Activated naive CD4-positive, alpha-beta T cell treated with anti-CD3 and anti-CD28 coated beads, Interleukin-2, amount 50 U/mL, for 72 hours (primary cell): ENCODE measurements around the gene TRAPPC13. TPM values are rescaled to one million over a fixed set of nuclear protein-coding genes. Genes with fewer than 3 reads are reported as not detected.
"Not testable (repeated sequence)": the region's sequence is repeated elsewhere in the genome, so short reads cannot be mapped to it uniquely, and the experiment has no call there.

Experiments used
- ATAC-seq, 2 donors: fragments of 150-1000 bp; cut with Tn5 transposase; 2 replicates each; pipeline ENCODE4 v1.10.0; 2021; ENCODE audit warnings: mild to moderate bottlenecking in 2 of 2, moderate library complexity in 2 of 2
- DNase-seq, 2 donors: peaks; one replicate each; pipeline ENCODE4 v3.0.0; 2021 to 2022; ENCODE audit warnings: low spot score in 2 of 2
- H3K27ac Mint-ChIP-seq, 2 donors: one replicate each; pipeline ENCODE4 v1.8.0; 2022; ENCODE audit warnings: mild to moderate bottlenecking in 2 of 2, mixed read lengths in 2 of 2
- H3K36me3 Mint-ChIP-seq, 2 donors: one replicate each; pipeline ENCODE4 v1.8.0; 2022; ENCODE audit warnings: mixed read lengths in 2 of 2
- H3K9me3 Mint-ChIP-seq, 2 donors: one replicate each; pipeline ENCODE4 v1.8.0; 2022; ENCODE audit warnings: mixed read lengths in 2 of 2
- total RNA-seq, 2 donors: library from RNA; stranded (reverse); gene quantifications; one replicate each; pipeline ENCODE4 v1.2.3, GENCODE V29; 2022

The TRAPPC13 gene, protein sequence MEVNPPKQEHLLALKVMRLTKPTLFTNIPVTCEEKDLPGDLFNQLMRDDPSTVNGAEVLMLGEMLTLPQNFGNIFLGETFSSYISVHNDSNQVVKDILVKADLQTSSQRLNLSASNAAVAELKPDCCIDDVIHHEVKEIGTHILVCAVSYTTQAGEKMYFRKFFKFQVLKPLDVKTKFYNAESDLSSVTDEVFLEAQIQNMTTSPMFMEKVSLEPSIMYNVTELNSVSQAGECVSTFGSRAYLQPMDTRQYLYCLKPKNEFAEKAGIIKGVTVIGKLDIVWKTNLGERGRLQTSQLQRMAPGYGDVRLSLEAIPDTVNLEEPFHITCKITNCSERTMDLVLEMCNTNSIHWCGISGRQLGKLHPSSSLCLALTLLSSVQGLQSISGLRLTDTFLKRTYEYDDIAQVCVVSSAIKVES
- total RNA-seq = 10 to 100 TPM; 17.8 to 39.8 TPM

DNA sequence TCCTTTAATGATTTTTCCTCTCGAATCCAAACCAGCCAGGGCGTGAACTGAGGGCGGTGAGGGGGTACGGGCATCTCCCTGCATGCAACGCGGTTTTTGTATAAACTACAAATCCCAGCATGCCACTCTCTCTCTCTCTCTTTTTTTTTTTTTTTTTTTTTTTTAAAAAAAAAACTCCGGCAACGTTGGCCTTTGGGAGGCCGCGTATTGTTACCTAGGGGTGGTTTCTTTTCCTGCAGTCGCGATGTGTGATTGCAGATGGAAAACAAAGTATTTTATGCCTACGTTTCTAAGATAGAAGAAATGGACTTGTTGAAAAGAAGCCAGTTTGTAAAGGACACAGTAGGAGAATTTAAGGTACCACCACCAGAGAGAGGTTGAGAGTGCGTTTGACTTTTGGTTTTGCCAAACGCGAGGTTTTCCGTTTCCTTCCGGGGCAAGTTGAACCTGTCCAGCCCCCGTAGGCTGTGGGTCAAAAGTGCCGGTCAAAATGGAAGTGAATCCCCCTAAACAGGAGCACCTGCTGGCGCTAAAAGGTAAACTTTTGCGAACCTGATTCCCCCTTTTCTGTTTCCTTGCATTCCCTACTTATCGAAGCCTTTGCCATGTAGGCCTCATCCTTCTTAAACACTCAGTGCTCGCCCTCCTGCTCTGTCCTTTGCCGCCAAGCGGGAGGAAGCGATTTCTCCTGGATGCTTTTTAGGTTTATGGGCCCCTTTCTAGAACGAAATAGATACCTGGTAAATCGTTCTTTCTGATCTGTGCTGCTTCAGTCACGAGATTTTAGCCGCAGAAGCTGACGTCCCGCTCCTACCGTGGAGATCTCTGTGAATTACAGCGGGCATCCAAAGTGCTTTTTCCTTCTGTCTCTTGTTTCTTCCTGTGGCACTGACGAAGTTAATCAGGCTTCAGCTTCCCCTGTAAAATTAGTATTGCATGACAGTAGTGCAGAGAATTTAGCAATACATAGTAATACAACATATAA is at the start of gene TRAPPC13, which contains the start of gene SHLD3:
Gene TRAPPC13, plus strand, starts transcription at position 457 of the 985 bp plus-strand sequence. Its CDS starts 34 bp downstream, at position 491.
Gene SHLD3, plus strand, starts transcription at position 457 of the 985 bp plus-strand sequence. CDS start 4,561 bp downstream, outside the sequence.
- Mint-ChIP-seq H3K27ac (peak within 1 kb of the TSS; percentile 92 to 98), H3K36me3 (peaks cover 17 to 21% of the 10 kb centered on the region in 2 donors), H3K9me3 (no peaks in the 10 kb centered on the region)
- peak; percentile 73 to 84 for ATAC-seq
- DNase-seq = peak; percentile 74 to 77

DNA sequence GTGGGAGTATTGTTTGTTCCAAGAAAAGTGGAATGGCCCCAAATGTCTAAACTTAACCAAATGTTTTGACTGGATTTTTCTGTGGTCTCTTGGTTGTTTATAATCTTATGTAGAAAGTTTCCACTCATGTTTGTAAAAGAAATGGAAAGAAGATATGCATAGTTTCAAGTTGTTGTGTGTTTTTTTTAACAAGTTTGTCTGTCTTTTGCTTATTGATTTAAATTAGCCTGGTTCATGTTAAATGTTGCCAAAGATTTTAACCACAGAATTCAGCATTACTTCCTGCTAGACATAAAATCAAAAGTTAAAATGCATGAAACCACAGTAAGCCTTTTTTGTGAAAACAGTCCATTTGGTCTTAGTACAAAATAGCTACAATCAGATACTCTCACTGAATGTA is 47.7 kb upstream of the TRAPPC13 start:
- DNase-seq (no peak), ATAC-seq (no peak)
- Mint-ChIP-seq H3K36me3 (peaks cover 14 to 22% of the 10 kb centered on the region in 2 donors), H3K27ac (no peak overlapping the region), H3K9me3 (no peaks in the 10 kb centered on the region)

DNA sequence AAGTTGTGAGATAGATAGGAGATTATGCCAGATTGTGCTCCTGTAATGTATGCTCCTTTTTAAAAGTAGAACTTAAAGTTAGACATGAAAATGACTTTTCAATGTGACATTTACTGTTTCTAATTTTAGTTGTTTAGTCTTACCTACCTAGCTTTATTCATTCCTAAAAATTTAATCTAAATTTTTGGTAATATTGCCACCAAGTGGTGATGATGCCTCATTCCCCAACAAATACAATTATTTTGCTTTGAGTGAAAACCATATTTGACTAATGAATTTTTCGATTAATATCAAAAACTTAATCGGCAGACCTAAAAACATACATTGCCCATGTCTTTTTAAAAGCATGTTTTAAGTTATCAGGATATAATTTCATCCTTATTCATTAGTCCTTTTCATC is 36.1 kb upstream of the TRAPPC13 start:
- H3K9me3 Mint-ChIP-seq = no peaks in the 10 kb centered on the region
- H3K27ac Mint-ChIP-seq = no peak overlapping the region
- ATAC-seq (no peak), DNase-seq (no peak)
- peaks cover 7 to 8% of the 10 kb centered on the region in 2 donors for H3K36me3 Mint-ChIP-seq

DNA sequence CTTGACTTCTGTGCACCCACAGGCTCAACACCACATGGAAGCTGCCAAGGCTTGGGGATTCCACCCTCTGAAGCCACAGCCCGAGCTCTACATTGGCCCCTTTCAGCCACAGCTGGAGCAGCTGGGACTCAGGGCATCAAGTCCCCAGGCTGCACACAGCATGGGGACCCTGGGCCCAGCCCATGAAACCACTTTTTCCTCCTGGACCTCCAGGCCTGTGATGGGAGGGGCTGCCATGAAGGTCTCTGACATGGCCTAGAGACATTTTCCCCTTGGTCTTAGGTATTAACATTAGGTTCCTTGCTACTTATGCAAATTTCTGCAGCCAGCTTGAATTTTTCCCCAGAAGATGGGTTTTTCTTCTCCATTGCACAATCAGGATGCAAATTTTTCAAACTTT is 23.1 kb upstream of the TRAPPC13 start:
- not testable (repeated sequence) for DNase-seq, ATAC-seq, H3K27ac Mint-ChIP-seq
- Mint-ChIP-seq H3K9me3 (peaks cover 9 to 12% of the 10 kb centered on the region in 2 donors), H3K36me3 (peaks cover 29 to 38% of the 10 kb centered on the region in 2 donors)

DNA sequence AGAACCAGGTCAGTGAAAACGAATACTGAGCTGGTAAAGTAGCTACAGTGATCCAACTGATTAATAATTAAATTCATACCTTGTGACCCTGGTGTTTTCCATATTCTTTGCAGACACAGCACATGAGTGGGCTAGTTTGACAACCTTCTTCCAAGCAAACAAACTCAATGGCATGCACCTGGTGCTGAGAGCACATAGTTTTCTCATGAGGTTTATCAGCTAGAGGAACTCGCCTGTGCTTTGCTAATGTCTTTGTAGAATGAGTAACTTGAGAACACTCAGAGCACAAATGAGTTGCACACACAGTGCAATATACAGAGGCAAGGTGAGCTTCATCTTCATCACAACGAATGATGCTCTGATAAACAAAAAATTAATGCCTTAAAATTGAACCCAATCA is 13.3 kb upstream of the TRAPPC13 start:
- no peaks in the 10 kb centered on the region for H3K9me3 Mint-ChIP-seq
- DNase-seq = no peak
- peaks cover 0 to 8% of the 10 kb centered on the region in 2 donors for H3K36me3 Mint-ChIP-seq
- no peak for ATAC-seq
- H3K27ac Mint-ChIP-seq = no peak overlapping the region

DNA sequence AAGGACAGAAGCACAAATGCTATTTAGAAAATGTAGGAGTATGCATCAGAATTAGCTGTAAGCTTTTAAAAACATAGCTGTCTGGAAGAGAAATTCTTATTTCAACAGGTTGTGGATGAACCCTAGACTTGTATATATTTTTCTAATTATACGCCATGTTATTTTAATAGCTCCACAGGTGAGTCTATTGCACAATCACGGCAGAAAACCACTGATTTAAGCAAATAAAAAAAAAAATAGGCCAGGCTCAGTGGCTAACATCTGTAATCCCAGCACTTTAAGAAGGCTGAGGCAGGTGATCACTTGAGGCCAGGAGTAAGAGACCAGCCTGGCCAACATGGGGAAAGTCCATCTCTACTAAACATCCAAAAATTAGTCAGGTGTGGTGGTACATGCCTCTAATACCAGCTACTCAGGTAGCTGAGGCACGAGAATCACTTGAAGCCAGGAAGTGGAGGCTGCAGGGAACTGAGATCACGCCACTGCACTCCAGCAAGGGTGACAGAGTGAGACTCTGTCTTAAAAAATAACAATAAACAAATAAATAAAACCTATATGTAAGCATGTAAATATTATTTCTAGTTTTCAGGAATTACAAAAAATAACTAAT is 12.4 kb upstream of the TRAPPC13 start:
- Mint-ChIP-seq H3K36me3 (peaks cover 0 to 8% of the 10 kb centered on the region in 2 donors), H3K9me3 (no peaks in the 10 kb centered on the region), H3K27ac (no peak overlapping the region)
- ATAC-seq (no peak), DNase-seq (no peak)

DNA sequence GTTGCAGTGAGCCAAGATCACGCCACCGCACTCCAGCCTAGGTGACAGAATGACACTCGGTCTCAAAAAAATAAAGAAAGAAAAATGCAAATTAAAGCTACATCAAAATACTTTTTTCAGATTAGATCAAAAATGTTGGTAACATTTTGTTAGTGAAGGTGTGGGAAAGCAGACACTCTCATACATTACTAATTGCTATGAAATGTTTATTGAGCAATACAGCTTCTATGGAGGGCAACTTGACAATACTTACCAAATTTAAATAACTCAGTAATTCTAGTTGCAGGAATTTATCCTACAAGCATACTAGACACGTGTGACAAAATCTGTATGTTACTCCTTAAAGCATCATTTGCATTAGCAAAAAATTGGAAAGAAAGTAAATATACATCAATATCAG is 4.8 kb upstream of the TRAPPC13 start:
- H3K36me3 Mint-ChIP-seq = peaks cover 2 to 12% of the 10 kb centered on the region in 2 donors
- ATAC-seq (no peak), DNase-seq (no peak)
- peak overlapping the region in 1 of 2 donors; percentile 14 for H3K27ac Mint-ChIP-seq
- no peaks in the 10 kb centered on the region for H3K9me3 Mint-ChIP-seq

DNA sequence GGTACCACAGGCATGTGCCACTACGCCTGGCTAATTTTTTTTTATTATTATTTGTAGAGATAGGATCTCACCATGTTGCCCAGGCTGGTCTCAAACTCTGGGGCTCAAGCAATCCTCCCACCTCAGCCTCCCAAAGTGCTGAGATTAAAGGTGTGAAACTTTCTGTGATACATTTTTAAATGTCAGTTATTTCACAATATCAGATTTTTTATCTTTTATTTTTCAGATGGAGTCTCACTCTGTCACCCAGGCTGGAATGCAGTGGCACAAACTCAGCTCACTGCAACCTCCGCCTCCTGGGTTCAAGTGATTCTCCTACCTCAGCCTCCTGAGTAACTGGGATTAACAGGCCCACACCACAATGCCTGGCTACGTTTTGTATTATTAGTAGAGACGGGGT is 2.9 kb upstream of the TRAPPC13 start:
- not testable (repeated sequence) for DNase-seq, ATAC-seq, H3K27ac Mint-ChIP-seq, H3K9me3 Mint-ChIP-seq
- H3K36me3 Mint-ChIP-seq = peaks cover 6 to 17% of the 10 kb centered on the region in 2 donors

DNA sequence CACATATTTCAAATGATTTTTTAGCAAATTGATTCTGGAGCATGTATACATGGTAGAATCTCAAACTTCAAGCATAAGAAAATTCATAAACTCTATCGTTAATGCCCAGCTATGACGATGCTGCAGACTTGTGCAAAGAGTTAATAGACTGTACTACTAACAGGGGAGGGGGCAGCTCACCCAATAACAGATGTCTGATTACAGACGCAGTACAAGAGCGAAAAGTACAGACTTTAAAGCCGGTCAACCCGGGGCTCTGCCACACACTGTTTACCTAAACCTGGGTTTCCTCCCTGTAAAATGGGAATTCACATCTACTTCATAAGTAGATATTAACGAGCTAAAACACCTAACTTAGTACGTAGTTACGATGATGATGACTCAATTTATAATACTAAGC is 1.3 kb upstream of the TRAPPC13 start:
- H3K36me3 Mint-ChIP-seq = peaks cover 15 to 17% of the 10 kb centered on the region in 2 donors
- peak overlapping the region; percentile 92 to 98 for H3K27ac Mint-ChIP-seq
- no peak for DNase-seq
- H3K9me3 Mint-ChIP-seq = no peaks in the 10 kb centered on the region
- no peak for ATAC-seq

DNA sequence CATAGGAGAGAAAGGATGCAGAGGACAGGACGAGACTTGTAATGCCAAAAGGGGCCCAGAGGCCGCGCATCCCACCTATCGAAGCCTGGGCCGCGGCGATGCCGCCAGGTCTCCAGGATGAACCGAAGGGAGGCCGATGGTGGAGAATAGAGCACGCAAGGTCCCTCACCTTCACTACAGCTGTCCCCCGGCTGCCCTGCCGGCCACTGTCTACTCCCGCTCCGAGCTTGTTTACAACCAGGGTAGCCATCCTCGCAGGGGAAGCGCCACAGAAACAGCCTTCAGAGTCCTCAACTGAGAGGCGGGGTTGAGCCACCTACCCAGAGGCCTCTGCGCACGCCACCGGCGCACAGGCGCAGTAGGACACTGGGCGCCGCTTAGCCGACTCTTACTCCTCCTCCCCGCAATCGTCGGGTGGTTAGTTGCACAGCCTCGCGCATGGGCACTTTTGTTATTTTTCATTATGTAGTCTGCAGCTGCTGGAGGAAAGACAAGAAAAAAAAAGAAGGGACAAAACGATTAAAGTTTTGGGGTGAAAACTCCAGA is 729 bp upstream of the TRAPPC13 start, which contains the start of gene TRIM23:
Gene TRIM23, minus strand, starts transcription at position 309 of the 546 bp plus-strand sequence. Its CDS starts 59 bp downstream, at position 250.
- ATAC-seq = peak; percentile 97 to 99
- no peaks in the 10 kb centered on the region for H3K9me3 Mint-ChIP-seq
- H3K36me3 Mint-ChIP-seq = peaks cover 15 to 17% of the 10 kb centered on the region in 2 donors
- DNase-seq = peak; percentile 84 to 93
- peak within 1 kb of the TSS; percentile 92 to 98 for H3K27ac Mint-ChIP-seq

DNA sequence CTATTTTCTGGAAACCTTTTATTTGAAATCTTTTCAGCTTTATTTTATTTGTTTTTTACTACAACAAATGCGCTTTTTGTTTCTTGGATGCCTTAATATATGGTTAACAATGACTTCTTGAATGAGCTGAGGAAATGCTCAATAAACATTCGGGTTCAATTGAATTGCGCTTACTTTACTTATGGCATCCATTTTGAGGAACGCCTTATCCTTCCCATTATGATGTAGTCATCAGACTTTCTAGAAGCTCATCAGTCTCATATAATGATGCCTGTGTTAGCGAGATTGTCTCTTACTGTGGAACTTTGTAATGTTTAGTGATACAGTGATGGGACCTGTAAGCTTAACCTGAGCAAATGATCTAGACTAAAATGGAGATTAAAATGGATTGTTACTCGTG is 916 bp downstream of the TRAPPC13 start:
- no peaks in the 10 kb centered on the region for H3K9me3 Mint-ChIP-seq
- DNase-seq (no peak), ATAC-seq (no peak)
- peaks cover 17 to 22% of the 10 kb centered on the region in 2 donors for H3K36me3 Mint-ChIP-seq
- peak overlapping the region; percentile 67 to 92 for H3K27ac Mint-ChIP-seq

DNA sequence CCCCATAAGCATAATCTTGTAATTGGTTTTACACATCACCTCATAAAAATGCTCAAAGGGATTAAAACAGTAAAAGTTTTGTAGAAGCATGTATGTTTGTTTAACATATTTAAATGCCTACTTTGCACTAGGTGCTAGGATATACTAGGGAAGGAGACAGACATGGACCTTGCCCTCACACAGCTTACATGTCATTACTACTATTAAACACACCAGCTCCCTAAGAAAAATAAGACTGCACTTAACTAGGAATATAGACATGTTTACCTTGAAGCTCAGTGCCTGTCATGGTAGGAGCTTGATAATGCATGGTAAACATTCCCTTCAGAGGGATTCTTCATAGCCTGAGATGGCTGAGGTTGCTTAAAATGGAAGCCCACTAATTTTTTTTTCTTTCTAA is 6.2 kb downstream of the TRAPPC13 start:
- ATAC-seq = no peak
- Mint-ChIP-seq H3K36me3 (peaks cover 0 to 15% of the 10 kb centered on the region in 2 donors), H3K27ac (no peak overlapping the region), H3K9me3 (no peaks in the 10 kb centered on the region)
- no peak for DNase-seq

DNA sequence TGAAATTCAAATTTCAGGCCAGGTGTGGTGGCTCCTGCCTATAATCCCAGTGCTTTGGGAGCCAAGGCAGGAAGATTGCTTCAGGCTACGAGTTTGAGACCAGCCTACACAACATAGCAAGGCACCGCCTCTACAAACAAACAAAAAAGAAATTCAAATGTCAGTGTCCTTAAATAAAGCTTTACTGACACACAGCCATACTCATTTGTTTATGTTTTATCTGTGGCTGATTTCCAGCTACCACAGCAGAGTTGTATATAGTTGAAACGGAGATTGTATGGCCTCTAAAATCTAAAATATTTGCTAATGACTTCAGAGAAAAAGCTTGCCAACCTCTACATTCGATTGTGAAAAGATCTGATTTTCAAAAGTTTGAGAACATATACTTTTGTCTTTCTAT is 15.4 kb downstream of the TRAPPC13 start:
- DNase-seq (no peak), ATAC-seq (no peak)
- peaks cover 8 to 15% of the 10 kb centered on the region in 2 donors for H3K36me3 Mint-ChIP-seq
- H3K9me3 Mint-ChIP-seq = peaks cover 0 to 6% of the 10 kb centered on the region in 2 donors
- H3K27ac Mint-ChIP-seq = no peak overlapping the region

DNA sequence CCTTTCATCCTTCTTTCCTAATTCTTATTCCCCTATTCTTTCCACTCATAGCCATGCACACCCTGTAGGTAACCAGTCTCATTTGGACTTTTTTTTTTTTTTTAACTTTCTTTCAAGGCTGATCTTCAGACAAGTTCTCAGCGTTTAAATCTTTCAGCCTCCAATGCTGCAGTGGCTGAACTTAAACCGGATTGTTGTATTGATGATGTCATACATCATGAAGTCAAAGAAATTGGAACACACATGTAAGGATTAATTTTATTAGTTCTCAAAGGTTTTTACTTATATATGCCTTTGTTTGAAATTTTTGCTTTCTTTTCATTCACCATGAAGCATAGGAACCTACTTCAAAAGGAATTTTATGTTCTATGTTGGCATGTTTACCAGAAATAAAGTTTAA is 22.1 kb downstream of the TRAPPC13 start:
- Mint-ChIP-seq H3K9me3 (no peaks in the 10 kb centered on the region), H3K36me3 (peaks cover 0 to 4% of the 10 kb centered on the region in 2 donors), H3K27ac (no peak overlapping the region)
- no peak for ATAC-seq
- no peak for DNase-seq

DNA sequence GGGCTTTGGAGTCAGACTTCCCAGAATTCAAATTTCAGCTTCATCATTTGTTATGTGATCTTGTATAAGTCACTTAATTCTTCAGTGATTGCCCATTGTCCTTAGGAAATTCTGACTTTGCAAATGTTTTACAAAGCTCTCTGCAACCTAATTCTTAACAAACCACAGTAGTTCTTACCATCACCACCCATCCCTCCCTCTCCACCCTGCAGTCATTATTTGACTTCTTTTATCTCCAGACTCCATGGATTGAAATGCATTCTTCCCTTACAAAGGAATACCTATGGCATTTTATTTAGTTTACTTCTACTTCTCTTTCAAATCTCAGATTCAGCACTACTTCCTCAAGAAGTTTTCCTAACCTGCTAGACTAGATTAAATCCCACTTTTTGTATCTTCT is 23.1 kb downstream of the TRAPPC13 start:
- no peak for ATAC-seq
- Mint-ChIP-seq H3K36me3 (peaks cover 0 to 4% of the 10 kb centered on the region in 2 donors), H3K27ac (no peak overlapping the region), H3K9me3 (no peaks in the 10 kb centered on the region)
- no peak for DNase-seq

DNA sequence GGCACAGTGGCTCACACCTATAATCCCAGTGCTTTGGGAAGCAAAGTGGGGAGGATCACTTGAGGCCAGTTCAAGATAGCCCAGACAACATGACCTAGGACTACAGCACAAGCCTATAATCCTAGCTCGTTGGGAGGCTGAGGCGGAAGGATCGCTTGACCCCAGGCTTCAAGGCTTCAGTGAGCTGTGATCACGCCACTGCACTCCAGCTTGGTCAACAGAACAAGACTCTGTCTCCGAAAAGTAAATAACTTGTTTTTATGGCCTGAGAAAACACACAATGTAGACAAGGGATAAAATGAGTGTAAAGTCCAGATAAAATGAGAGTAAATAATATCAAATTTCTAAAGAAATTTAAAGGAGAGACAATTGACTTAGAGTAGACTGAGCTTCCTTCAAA is 26.3 kb downstream of the TRAPPC13 start:
- ATAC-seq = no peak

More for the DNA sequence above, 26.3 kb downstream of the TRAPPC13 start:
- H3K9me3 Mint-ChIP-seq = no peaks in the 10 kb centered on the region
- H3K27ac Mint-ChIP-seq = no peak overlapping the region
- H3K36me3 Mint-ChIP-seq = peaks cover 0 to 4% of the 10 kb centered on the region in 2 donors
- DNase-seq = no peak
